AML-193 (cell line): ENCODE results near the gene NEURL1.

Experiments used
- DNase-seq, 2 experiments: peaks; one replicate each; lab custom pipeline; 2025; lab: John Stamatoyannopoulos, UW

The NEURL1 gene

GRCh38 chr10:103546401-103546800 is 52.9 kb downstream of the NEURL1 start:
- DNase-seq = no peak

- DNase-seq = no peak
Measured at GRCh38 chr10:103547391-103547946, 54.0 kb downstream of the NEURL1 start.

- no peak for DNase-seq
Measured at GRCh38 chr10:103548006-103548405, 54.5 kb downstream of the NEURL1 start.

GRCh38 chr10:103548581-103549348 is 55.3 kb downstream of the NEURL1 start:
- no peak for DNase-seq

- no peak for DNase-seq
Measured at GRCh38 chr10:103549349-103549685, 55.8 kb downstream of the NEURL1 start.

- no peak for DNase-seq
Measured at GRCh38 chr10:103550229-103550628, 56.7 kb downstream of the NEURL1 start.

- peak; percentile 64 to 72 for DNase-seq
Measured at GRCh38 chr10:103551619-103552602, 58.4 kb downstream of the NEURL1 start.

- no peak for DNase-seq
Measured at GRCh38 chr10:103552856-103553742, 59.6 kb downstream of the NEURL1 start.

- DNase-seq = no peak
Measured at GRCh38 chr10:103553743-103554487, 60.4 kb downstream of the NEURL1 start.

GRCh38 chr10:103554488-103555324 is 61.2 kb downstream of the NEURL1 start:
- DNase-seq = no peak

GRCh38 chr10:103555325-103555649 is 61.8 kb downstream of the NEURL1 start:
- DNase-seq = no peak

- no peak for DNase-seq
Measured at GRCh38 chr10:103555712-103556111, 62.2 kb downstream of the NEURL1 start.

- DNase-seq = no peak
Measured at GRCh38 chr10:103556383-103557007, 63.0 kb downstream of the NEURL1 start.

GRCh38 chr10:103557455-103557854 is 64.0 kb downstream of the NEURL1 start:
- DNase-seq = no peak

- DNase-seq = no peak
Measured at GRCh38 chr10:103558911-103559310, 65.4 kb downstream of the NEURL1 start.

- no peak for DNase-seq
Measured at GRCh38 chr10:103559776-103560175, 66.3 kb downstream of the NEURL1 start.

GRCh38 chr10:103560886-103561285 is 67.4 kb downstream of the NEURL1 start:
- no peak for DNase-seq

- no peak for DNase-seq
Measured at GRCh38 chr10:103562383-103562782, 68.9 kb downstream of the NEURL1 start.

- DNase-seq = no peak
Measured at GRCh38 chr10:103563231-103564115, 70.0 kb downstream of the NEURL1 start.
